ENCODE results near the gene OR5J2. TPM values are rescaled to one million over a fixed set of nuclear protein-coding genes. Genes with fewer than 3 reads are reported as not detected.
"Not testable (repeated sequence)": the region's sequence is repeated elsewhere in the genome, so short reads cannot be mapped to it uniquely, and the experiment has no call there.

Gene OR5J2
- total RNA-seq (2012; rRNA removed) = not detected in 2 replicates

DNA sequence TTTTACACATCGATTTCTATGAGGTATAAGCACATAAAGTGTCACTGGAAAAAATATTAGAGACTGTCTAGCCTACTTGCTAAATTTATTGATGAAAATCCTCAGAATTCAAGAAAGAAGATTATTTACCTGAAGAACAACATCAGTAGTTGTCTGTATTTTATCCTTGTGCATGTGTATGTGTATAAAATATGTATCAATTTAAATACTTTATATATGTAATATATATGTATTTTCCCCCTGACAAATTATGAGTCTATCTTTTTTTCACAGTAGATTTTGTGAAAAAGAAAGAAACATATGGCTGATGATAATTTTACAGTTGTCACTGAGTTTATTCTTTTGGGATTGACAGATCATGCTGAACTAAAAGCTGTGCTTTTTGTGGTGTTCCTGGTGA, at the start of gene OR5J2:
Gene OR5J2 (plus strand): TSS at position 301 of the 400 bp plus-strand sequence. CDS start 0 bp downstream, at position 301.
- Histone ChIP-seq H3K4me3 (ENCODE audit: low read length) (no peak within 1 kb of the TSS), H3K4me2 (ENCODE audit: low read length) (no peak within 1 kb of the TSS), H3K36me3 (ENCODE audit: insufficient read depth, low read length) (no peaks in the 10 kb centered on the region), H3K27me3 (ENCODE audit: control insufficient read depth, insufficient read depth, low read length) (no peaks in the 10 kb centered on the region), H3K9ac (ENCODE audit: low read depth, low read length) (no peak within 1 kb of the TSS), H3K4me1 (ENCODE audit: control insufficient read depth, insufficient read depth, low read length) (no peaks in the 10 kb centered on the region), H3K9me3 (replicated peaks; ENCODE audit: low read length) (peaks cover 4% of the 10 kb centered on the region)

DNA sequence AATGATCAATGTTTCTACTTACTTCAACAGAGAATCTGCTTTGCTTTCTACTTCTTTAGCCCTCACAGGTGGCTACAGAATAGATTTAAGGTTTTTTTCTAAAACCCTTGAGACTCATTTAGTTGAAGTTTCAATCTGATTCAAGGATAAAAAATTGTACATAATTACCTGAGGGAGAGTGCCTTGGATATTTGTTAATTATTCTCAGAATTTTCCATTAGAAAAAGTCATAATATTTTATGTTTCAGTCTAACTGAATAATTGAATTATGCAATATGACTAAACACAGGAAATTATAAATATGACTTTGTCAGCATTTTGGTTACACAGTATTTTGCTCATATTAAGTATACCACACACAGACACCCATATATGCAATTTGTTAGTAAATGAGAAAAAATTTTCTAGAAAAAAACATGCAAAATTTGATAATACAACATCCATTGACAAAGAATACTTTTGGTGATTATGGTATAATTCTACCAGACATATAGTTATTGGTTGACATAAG, 36.2 kb upstream of the OR5J2 start, which contains the start of gene OR8J3:
Gene OR8J3 (minus strand): TSS at position 51 of the 511 bp plus-strand sequence. CDS start 2,483 bp downstream, outside the sequence.
- Histone ChIP-seq H3K27me3 (ENCODE audit: control insufficient read depth, insufficient read depth, low read length) (no peaks in the 10 kb centered on the region), H3K4me1 (ENCODE audit: control insufficient read depth, insufficient read depth, low read length) (no peaks in the 10 kb centered on the region), H3K9me3 (replicated peaks; ENCODE audit: low read length) (peaks cover 6% of the 10 kb centered on the region), H3K4me2 (ENCODE audit: low read length) (no peak within 1 kb of the TSS), H3K36me3 (ENCODE audit: insufficient read depth, low read length) (no peaks in the 10 kb centered on the region), H3K4me3 (ENCODE audit: low read length) (no peak within 1 kb of the TSS), H3K9ac (ENCODE audit: low read depth, low read length) (no peak within 1 kb of the TSS)

DNA sequence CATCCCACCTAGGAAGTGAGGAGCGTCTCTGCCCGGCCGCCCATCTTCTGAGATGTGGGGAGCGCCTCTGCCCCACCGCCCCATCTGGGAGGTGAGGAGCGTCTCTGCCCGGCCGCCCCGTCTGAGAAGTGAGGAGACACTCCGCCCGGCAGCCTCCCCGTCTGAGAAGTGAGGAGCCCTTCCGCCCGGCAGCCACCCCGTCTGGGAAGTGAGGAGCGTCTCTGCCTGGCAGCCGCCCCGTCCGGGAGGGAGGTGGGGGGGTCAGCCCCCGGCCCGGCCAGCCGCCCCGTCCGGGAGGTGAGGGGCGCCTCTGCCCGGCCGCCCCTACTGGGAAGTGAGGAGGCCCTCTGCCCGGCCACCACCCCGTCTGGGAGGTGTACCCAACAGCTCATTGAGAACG, 32.7 kb upstream of the OR5J2 start:
- not testable (repeated sequence) for H3K4me1 ChIP-seq (ENCODE audit: control insufficient read depth, insufficient read depth, low read length); H3K27me3 ChIP-seq (ENCODE audit: control insufficient read depth, insufficient read depth, low read length); H3K9me3 ChIP-seq (replicated peaks; ENCODE audit: low read length); H3K4me2 ChIP-seq (ENCODE audit: low read length); H3K4me3 ChIP-seq (ENCODE audit: low read length); H3K9ac ChIP-seq (ENCODE audit: low read depth, low read length); H3K36me3 ChIP-seq (ENCODE audit: insufficient read depth, low read length)

DNA sequence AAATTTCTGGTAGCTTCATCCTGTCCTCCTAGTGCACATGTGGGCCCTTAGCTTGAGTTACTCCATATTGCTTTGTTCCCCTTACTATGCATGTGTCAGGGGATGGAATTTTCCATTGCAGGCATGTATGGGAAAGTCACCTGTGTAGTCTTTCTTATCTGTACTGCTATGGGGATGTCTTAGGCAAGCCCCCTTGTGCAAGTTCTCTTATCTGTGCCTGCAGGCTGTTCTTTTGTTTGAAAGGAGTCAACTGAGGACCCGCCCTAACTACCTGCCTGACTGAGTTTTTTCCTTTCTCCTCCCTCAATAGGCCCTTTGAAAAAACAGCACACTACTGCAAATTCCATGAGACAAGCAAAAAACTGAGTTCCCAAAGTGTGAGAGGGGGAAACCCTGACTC, 25.0 kb upstream of the OR5J2 start:
- no peak overlapping the region for H3K4me3 ChIP-seq (ENCODE audit: low read length)
- no peak overlapping the region for H3K4me2 ChIP-seq (ENCODE audit: low read length)
- H3K4me1 ChIP-seq (ENCODE audit: control insufficient read depth, insufficient read depth, low read length) = no peaks in the 10 kb centered on the region
- H3K9ac ChIP-seq (ENCODE audit: low read depth, low read length) = no peak overlapping the region
- no peaks in the 10 kb centered on the region for H3K27me3 ChIP-seq (ENCODE audit: control insufficient read depth, insufficient read depth, low read length)
- no peaks in the 10 kb centered on the region for H3K36me3 ChIP-seq (ENCODE audit: insufficient read depth, low read length)
- H3K9me3 ChIP-seq (replicated peaks; ENCODE audit: low read length) = peaks cover 5% of the 10 kb centered on the region

DNA sequence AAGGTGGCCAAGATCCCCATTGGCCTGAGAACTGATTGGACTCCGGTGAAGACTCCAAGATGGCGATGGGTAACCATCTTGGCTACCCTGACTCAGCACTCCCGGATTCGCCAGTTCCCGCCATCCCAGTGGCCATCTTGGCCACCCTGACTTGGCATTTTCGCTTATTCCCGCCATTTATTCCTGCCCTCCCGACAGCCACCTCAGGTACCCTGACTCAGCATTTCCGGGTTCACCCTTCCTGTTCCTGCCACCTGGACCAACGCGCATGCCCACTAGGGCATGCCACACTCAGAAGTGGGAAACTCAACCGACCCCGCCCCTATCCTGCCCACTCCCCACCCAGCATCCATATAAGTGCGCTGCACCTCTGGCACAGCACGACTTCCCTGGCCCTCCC, 24.1 kb upstream of the OR5J2 start:
- Histone ChIP-seq H3K4me3 (ENCODE audit: low read length) (no peak overlapping the region), H3K9me3 (replicated peaks; ENCODE audit: low read length) (peaks cover 5% of the 10 kb centered on the region), H3K36me3 (ENCODE audit: insufficient read depth, low read length) (no peaks in the 10 kb centered on the region), H3K27me3 (ENCODE audit: control insufficient read depth, insufficient read depth, low read length) (no peaks in the 10 kb centered on the region), H3K4me1 (ENCODE audit: control insufficient read depth, insufficient read depth, low read length) (no peaks in the 10 kb centered on the region), H3K4me2 (ENCODE audit: low read length) (no peak overlapping the region), H3K9ac (ENCODE audit: low read depth, low read length) (no peak overlapping the region)

DNA sequence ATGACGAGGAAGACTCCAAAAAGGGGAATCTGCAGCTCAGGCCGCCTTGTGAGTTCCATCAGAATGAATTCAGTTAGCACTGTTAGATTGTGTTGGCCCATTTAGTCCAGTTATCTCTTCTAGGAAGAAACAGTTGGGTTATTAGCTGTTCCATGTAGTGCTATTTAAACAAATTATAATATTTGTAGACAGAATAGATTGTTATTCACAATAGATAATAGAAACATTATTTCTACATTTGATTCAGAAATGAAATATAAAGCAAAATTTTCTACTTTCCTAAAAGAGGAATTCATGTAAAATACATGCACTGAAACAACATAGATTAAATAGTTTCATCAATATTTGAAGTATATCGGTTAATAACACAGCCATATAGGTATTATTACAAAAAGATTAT, 16.2 kb upstream of the OR5J2 start, which contains the start of gene OR8K5:
Gene OR8K5 (minus strand): TSS at position 101 of the 400 bp plus-strand sequence. CDS start 0 bp downstream, at position 101.
- H3K4me2 ChIP-seq (ENCODE audit: low read length) = no peak within 1 kb of the TSS
- H3K4me1 ChIP-seq (ENCODE audit: control insufficient read depth, insufficient read depth, low read length) = no peaks in the 10 kb centered on the region
- no peaks in the 10 kb centered on the region for H3K27me3 ChIP-seq (ENCODE audit: control insufficient read depth, insufficient read depth, low read length)
- H3K36me3 ChIP-seq (ENCODE audit: insufficient read depth, low read length) = no peaks in the 10 kb centered on the region
- no peaks in the 10 kb centered on the region for H3K9me3 ChIP-seq (replicated peaks; ENCODE audit: low read length)
- H3K9ac ChIP-seq (ENCODE audit: low read depth, low read length) = no peak within 1 kb of the TSS
- H3K4me3 ChIP-seq (ENCODE audit: low read length) = no peak within 1 kb of the TSS

DNA sequence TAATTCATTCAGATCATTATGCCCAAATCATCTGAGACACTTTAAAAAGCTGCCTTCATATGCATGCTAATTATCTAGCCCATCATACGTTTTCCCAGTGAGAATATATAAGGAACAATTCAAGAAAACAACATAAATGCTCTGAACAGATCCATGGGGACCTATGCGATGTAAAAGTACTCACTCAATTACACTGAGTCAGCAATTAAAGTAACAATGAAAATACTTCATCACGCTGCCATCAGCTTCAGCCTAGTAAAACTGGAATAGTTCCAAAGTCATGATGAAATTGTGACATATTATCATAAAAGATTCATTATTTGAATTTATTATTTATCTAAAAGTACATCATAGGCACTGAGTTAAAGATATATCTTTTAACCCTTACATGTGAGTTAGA, 12.6 kb upstream of the OR5J2 start:
- Histone ChIP-seq H3K4me3 (ENCODE audit: low read length) (no peak overlapping the region), H3K9me3 (replicated peaks; ENCODE audit: low read length) (no peaks in the 10 kb centered on the region), H3K4me2 (ENCODE audit: low read length) (no peak overlapping the region), H3K36me3 (ENCODE audit: insufficient read depth, low read length) (no peaks in the 10 kb centered on the region), H3K27me3 (ENCODE audit: control insufficient read depth, insufficient read depth, low read length) (no peaks in the 10 kb centered on the region), H3K4me1 (ENCODE audit: control insufficient read depth, insufficient read depth, low read length) (no peaks in the 10 kb centered on the region), H3K9ac (ENCODE audit: low read depth, low read length) (no peak overlapping the region)

DNA sequence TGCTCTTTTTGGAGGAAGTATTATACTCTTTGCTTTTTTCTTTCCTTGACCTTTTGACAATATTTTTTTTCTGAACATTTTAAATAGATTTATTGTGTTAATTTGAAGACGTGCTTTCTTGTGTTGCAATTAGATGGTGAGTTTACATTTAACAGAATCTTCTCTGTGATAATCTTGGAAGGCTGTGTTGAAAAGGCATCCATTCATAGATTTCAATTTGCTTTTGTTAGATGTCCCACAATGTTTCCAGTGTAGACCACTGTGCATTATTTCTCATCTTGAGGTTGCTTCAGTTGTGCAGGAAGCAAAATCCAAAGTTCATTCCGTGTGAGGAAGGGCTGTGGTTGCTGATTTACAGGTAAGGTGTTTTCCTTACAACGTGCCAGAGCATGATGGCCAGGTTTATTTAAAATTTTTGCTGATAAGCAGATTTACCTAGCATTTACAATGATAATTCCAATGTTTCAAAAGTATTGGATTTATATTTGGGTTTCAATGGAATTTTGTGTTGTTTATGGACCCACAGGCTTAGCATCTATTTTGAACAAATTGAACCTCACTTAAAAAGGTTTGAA, 4.1 kb upstream of the OR5J2 start:
- Histone ChIP-seq H3K4me1 (ENCODE audit: control insufficient read depth, insufficient read depth, low read length) (no peaks in the 10 kb centered on the region), H3K4me2 (ENCODE audit: low read length) (no peak overlapping the region), H3K9ac (ENCODE audit: low read depth, low read length) (no peak overlapping the region), H3K4me3 (ENCODE audit: low read length) (no peak overlapping the region), H3K27me3 (ENCODE audit: control insufficient read depth, insufficient read depth, low read length) (no peaks in the 10 kb centered on the region), H3K36me3 (ENCODE audit: insufficient read depth, low read length) (no peaks in the 10 kb centered on the region), H3K9me3 (replicated peaks; ENCODE audit: low read length) (peaks cover 8% of the 10 kb centered on the region)

DNA sequence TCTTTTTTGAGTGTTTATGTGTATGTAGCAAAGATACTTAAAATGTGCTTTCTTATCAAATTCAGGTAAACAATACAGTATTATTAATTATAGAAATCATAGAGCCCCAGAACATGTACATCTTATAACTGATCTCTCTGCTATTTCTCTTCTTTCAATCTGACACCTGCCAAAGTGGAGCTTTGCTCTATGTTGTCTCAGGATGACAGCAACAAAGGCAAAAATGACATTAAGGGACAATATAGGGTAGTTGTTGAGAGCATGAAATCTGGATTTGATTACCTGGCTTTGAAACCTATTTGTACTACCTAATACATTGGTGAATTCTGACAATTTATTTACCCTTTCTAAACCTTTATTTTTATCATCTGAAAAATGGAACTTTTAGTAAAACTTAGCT, 7.0 kb downstream of the OR5J2 start:
- Histone ChIP-seq H3K9ac (ENCODE audit: low read depth, low read length) (no peak overlapping the region), H3K27me3 (ENCODE audit: control insufficient read depth, insufficient read depth, low read length) (no peaks in the 10 kb centered on the region), H3K4me2 (ENCODE audit: low read length) (no peak overlapping the region), H3K9me3 (replicated peaks; ENCODE audit: low read length) (no peaks in the 10 kb centered on the region), H3K4me3 (ENCODE audit: low read length) (no peak overlapping the region), H3K36me3 (ENCODE audit: insufficient read depth, low read length) (no peaks in the 10 kb centered on the region), H3K4me1 (ENCODE audit: control insufficient read depth, insufficient read depth, low read length) (no peaks in the 10 kb centered on the region)

DNA sequence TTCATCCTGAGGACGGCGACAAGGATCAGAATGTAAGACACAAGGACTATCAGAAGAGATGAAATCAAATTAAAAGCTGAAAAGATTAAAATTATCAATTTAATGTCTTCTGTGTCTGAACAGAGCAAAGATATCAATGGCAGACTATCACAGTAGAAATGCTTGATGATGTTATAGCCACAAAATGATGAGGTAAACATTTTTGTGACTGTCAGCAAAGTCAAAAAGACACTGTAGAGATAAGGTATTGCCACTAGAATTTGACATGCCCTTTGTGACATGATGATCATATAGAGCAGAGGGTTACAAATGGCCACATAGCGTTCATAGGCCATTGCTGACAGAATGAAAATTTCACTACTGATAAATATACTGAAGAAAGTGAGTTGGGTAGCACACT, 12.2 kb downstream of the OR5J2 start:
- H3K9me3 ChIP-seq (replicated peaks; ENCODE audit: low read length) = no peaks in the 10 kb centered on the region
- H3K4me3 ChIP-seq (ENCODE audit: low read length) = no peak overlapping the region
- no peaks in the 10 kb centered on the region for H3K36me3 ChIP-seq (ENCODE audit: insufficient read depth, low read length)
- H3K4me1 ChIP-seq (ENCODE audit: control insufficient read depth, insufficient read depth, low read length) = no peaks in the 10 kb centered on the region
- H3K9ac ChIP-seq (ENCODE audit: low read depth, low read length) = no peak overlapping the region
- no peak overlapping the region for H3K4me2 ChIP-seq (ENCODE audit: low read length)
- no peaks in the 10 kb centered on the region for H3K27me3 ChIP-seq (ENCODE audit: control insufficient read depth, insufficient read depth, low read length)

DNA sequence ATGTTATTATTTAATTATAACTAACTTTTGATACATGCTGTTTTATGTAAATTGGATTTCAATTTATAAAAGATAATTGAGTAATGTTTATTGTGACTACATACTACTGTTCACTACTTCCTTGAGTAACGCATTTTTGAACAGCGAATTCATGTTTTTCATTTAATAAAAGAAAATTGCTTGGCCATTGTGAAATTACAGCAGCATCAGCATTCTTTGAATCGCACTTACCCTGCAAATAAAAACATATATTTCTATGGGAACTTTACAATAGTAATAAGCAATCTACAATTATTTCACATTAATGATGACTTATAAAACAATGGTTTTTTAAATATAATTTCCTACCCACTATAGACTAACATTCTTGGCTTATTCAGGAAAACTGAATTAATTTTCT, 20.3 kb downstream of the OR5J2 start:
- Histone ChIP-seq H3K4me2 (ENCODE audit: low read length) (no peak overlapping the region), H3K9me3 (replicated peaks; ENCODE audit: low read length) (peaks cover 4% of the 10 kb centered on the region), H3K4me1 (ENCODE audit: control insufficient read depth, insufficient read depth, low read length) (no peaks in the 10 kb centered on the region), H3K27me3 (ENCODE audit: control insufficient read depth, insufficient read depth, low read length) (no peaks in the 10 kb centered on the region), H3K4me3 (ENCODE audit: low read length) (no peak overlapping the region), H3K9ac (ENCODE audit: low read depth, low read length) (no peak overlapping the region), H3K36me3 (ENCODE audit: insufficient read depth, low read length) (no peaks in the 10 kb centered on the region)

DNA sequence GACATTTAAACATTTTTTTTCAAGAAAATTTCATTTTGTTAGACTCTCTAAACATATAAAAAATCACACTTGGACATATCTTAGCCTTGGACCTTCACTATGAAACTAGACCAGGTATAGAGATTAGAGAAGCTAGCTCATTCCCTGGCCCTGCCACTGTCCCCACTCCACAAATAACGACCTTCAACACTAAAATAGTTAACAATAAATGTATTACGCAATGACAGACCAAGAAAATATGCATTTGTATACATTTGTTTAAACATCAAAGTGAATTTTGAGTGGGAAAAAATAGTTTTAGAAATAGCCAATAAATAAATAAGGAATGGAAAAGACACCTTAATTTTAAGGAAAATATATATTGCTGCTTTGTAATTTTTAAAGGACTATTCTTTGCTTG, 20.9 kb downstream of the OR5J2 start:
- Histone ChIP-seq H3K36me3 (ENCODE audit: insufficient read depth, low read length) (no peaks in the 10 kb centered on the region), H3K9me3 (replicated peaks; ENCODE audit: low read length) (peaks cover 4% of the 10 kb centered on the region), H3K4me3 (ENCODE audit: low read length) (no peak overlapping the region), H3K27me3 (ENCODE audit: control insufficient read depth, insufficient read depth, low read length) (no peaks in the 10 kb centered on the region), H3K4me2 (ENCODE audit: low read length) (no peak overlapping the region), H3K4me1 (ENCODE audit: control insufficient read depth, insufficient read depth, low read length) (no peaks in the 10 kb centered on the region), H3K9ac (ENCODE audit: low read depth, low read length) (no peak overlapping the region)

Measured in skeletal muscle satellite cell (primary cell).